PC-3 (cell line): ENCODE data around the gene C14orf132.

Experiments used
- EZH2 ChIP-seq: fragments of 300-600 bp; sonication (generic); IDR thresholded peaks from one replicate; pipeline ENCODE4 v1.6.1; 2017; ENCODE audit warnings: antibody characterized with exemption, mild to moderate bottlenecking, low read length; ENCODE audit not compliant: unreplicated experiment
- EZH2phosphoT487 ChIP-seq: fragments of 300-600 bp; sonication (generic); IDR thresholded peaks from 2 replicates; pipeline ENCODE4 v1.6.1; 2018; ENCODE audit warnings: mild to moderate bottlenecking, antibody characterized with exemption, low read length, borderline replicate concordance
- TF ChIP-seq, protein P1 (sequence below): fragments of 300-600 bp; sonication (generic); conservative IDR thresholded peaks from 2 replicates; pipeline ENCODE4 v1.5.1; 2017; ENCODE audit warnings: antibody characterized with exemption, low read depth, mild to moderate bottlenecking, low read length

DNA sequence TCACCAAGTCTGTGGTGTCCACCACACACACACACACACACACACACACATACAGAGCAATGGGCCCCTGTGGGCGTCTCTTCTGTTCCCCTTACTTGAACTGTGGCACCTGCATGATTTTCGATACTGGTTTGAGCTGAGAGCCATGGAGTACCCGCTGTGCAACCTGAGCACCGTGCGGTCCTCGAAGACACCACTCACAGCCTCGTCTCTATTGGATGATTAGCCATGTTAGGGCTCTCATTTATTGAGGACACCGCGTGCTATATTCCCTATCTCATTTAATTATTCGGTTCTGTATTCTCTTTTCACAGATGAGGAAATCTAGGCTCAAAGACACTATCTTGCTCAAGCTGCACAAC lies 623 bp upstream of the C14orf132 start:
- no peak for TF ChIP-seq EZH2phosphoT487
- TF ChIP-seq EZH2, result no peak
- TF ChIP-seq, protein P1, sequence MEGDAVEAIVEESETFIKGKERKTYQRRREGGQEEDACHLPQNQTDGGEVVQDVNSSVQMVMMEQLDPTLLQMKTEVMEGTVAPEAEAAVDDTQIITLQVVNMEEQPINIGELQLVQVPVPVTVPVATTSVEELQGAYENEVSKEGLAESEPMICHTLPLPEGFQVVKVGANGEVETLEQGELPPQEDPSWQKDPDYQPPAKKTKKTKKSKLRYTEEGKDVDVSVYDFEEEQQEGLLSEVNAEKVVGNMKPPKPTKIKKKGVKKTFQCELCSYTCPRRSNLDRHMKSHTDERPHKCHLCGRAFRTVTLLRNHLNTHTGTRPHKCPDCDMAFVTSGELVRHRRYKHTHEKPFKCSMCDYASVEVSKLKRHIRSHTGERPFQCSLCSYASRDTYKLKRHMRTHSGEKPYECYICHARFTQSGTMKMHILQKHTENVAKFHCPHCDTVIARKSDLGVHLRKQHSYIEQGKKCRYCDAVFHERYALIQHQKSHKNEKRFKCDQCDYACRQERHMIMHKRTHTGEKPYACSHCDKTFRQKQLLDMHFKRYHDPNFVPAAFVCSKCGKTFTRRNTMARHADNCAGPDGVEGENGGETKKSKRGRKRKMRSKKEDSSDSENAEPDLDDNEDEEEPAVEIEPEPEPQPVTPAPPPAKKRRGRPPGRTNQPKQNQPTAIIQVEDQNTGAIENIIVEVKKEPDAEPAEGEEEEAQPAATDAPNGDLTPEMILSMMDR, result no peak
